ENCODE results near the gene DDX18. TPM values are rescaled to one million over a fixed set of nuclear protein-coding genes. Genes with fewer than 3 reads are reported as not detected.

Gene DDX18
- total RNA-seq, 4 donors from 2014 or later, result 20.4 to 39.6 (median 29.2) TPM

DNA sequence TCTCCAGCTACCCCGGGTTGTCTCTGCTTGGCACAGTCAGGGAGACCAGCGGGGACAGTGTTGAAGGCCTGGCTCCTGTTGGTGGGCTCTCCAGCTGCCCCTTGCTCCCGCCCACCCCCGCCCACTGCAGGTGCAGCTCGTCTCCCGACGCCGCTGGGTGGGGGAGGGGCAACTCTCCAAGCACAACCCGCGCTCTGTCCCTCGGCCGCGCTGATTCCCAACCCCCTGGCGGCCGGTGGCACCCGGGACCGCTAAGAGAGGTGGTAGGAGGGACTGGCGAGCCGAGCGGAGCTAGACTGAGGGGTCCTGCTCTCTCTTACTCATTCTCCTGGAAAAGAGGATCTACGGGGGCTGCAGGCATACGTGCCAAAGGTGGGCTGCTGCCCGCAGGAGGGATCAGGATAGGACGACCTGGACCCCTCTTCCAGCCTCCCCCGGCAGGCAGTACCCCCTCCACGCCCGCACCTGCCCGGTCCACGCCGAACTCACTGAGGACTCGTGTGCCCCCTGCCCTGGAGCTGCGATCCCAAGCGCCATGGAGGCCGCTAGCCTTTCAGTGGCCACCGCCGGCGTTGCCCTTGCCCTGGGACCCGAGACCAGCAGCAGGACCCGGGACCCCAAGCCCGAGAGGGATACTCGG, 44.5 kb downstream of the DDX18 start:
- 58 to 88% methylated on average over 32 to 41 of the region's 41 CpGs for WGBS, 2 donors
- intact Hi-C loops (cut with DNase I; ENCODE audit: low total_unique reads), result no loop called here
- TF ChIP-seq POLR2A (IDR thresholded peaks at IDR 0.05), result no peak
- TF ChIP-seq, protein P1, sequence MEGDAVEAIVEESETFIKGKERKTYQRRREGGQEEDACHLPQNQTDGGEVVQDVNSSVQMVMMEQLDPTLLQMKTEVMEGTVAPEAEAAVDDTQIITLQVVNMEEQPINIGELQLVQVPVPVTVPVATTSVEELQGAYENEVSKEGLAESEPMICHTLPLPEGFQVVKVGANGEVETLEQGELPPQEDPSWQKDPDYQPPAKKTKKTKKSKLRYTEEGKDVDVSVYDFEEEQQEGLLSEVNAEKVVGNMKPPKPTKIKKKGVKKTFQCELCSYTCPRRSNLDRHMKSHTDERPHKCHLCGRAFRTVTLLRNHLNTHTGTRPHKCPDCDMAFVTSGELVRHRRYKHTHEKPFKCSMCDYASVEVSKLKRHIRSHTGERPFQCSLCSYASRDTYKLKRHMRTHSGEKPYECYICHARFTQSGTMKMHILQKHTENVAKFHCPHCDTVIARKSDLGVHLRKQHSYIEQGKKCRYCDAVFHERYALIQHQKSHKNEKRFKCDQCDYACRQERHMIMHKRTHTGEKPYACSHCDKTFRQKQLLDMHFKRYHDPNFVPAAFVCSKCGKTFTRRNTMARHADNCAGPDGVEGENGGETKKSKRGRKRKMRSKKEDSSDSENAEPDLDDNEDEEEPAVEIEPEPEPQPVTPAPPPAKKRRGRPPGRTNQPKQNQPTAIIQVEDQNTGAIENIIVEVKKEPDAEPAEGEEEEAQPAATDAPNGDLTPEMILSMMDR (IDR thresholded peaks at IDR 0.05), result no peak
- no peak overlapping the region for H3K4me3 ChIP-seq (ENCODE audit: low read depth, poor library complexity, severe bottlenecking)
- DNase-seq (ENCODE audit: low spot score in 2 of 2), result no peak

DNA sequence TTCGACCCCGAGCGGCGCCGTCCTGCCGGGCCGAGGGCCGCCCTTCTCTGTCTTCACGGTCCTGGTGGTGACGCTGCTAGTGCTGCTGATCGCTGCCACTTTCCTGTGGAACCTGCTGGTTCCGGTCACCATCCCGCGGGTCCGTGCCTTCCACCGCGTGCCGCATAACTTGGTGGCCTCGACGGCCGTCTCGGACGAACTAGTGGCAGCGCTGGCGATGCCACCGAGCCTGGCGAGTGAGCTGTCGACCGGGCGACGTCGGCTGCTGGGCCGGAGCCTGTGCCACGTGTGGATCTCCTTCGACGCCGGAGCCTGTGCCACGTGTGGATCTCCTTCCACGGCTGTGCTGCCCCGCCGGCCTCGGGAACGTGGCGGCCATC, 45.0 kb downstream of the DDX18 start:
- WGBS, 2 donors, result 92 to 100% methylated on average over 1 to 34 of the region's 44 CpGs
- intact Hi-C loops (cut with DNase I; ENCODE audit: low total_unique reads), result no loop called here
- H3K4me3 ChIP-seq (ENCODE audit: low read depth, poor library complexity, severe bottlenecking), result no peak overlapping the region
- no peak for TF ChIP-seq POLR2A (IDR thresholded peaks at IDR 0.05)
- TF ChIP-seq, protein P1 (IDR thresholded peaks at IDR 0.05), result no peak
- DNase-seq (ENCODE audit: low spot score in 2 of 2), result no peak

GRCh38 chr2:117859924-117860647, 45.6 kb downstream of the DDX18 start:
- intact Hi-C loops (cut with DNase I; ENCODE audit: low total_unique reads), result no loop called here
- no peak for DNase-seq (ENCODE audit: low spot score in 2 of 2)
- WGBS, 2 donors, result 27 to 73% methylated on average over 33 to 46 of the region's 69 CpGs
- TF ChIP-seq, protein P1 (IDR thresholded peaks at IDR 0.05), result no peak
- TF ChIP-seq POLR2A (IDR thresholded peaks at IDR 0.05), result no peak
- H3K4me3 ChIP-seq (ENCODE audit: low read depth, poor library complexity, severe bottlenecking), result no peak overlapping the region

DNA sequence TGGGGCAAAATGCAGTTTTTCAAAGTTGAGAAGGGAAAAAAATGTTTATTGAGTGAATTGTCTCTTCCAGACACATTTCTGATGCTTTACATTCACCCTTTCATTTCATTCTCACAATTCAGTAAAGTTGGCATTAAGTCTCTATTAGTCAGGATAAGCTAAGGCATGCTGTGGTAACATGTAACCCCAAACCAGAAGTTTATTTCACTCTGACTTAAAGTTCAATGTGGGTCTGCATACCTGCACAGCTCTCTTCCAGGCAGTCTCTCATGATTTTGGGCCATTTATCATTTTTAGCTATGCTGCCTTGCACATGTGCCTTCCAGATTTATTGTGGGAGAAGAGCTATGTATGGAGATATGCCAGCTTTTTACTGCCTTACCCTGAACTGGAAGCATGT, 48.0 kb downstream of the DDX18 start:
- intact Hi-C loops (cut with DNase I; ENCODE audit: low total_unique reads), result no loop called here
- no peak for TF ChIP-seq POLR2A (IDR thresholded peaks at IDR 0.05)
- TF ChIP-seq, protein P1 (IDR thresholded peaks at IDR 0.05), result no peak
- H3K4me3 ChIP-seq (ENCODE audit: low read depth, poor library complexity, severe bottlenecking), result no peak overlapping the region
- DNase-seq (ENCODE audit: low spot score in 2 of 2), result no peak

GRCh38 chr2:117875786-117876185, 61.3 kb downstream of the DDX18 start:
- intact Hi-C loops (cut with DNase I; ENCODE audit: low total_unique reads), result no loop called here
- H3K4me3 ChIP-seq (ENCODE audit: low read depth, poor library complexity, severe bottlenecking), result no peak overlapping the region
- TF ChIP-seq, protein P1 (IDR thresholded peaks at IDR 0.05), result no peak
- no peak for TF ChIP-seq POLR2A (IDR thresholded peaks at IDR 0.05)
- no peak for DNase-seq (ENCODE audit: low spot score in 2 of 2)
- 7 to 38% methylated on average over 1 of the region's 1 CpG for WGBS, 2 donors

Data from lower leg skin (tissue), 4 donors.